HepG2 (cell line): ENCODE measurements around the gene GCNT3. TPM values are rescaled to one million over a fixed set of nuclear protein-coding genes. Genes with fewer than 3 reads are reported as not detected.

ENCODE experiments used
- ATAC-seq: fragments of 200-7000 bp; cut with Tn5 transposase; 3 replicates; pipeline ENCODE4 v1.9.1; 2020; ENCODE audit warnings: mild to moderate bottlenecking, moderate library complexity
- BruUV-seq: library from RNA; stranded (reverse); fragments of 400-500 nt; replicated peaks from 2 replicates; lab custom pipeline; 2021; lab: Mats Ljungman, UMichigan
- CTCF ChIA-PET: fragments of 300-600 bp; formaldehyde crosslinking; extraction: SDS; loops from one replicate; lab custom pipeline; 2021; ENCODE audit warnings: low total read pairs, inconsistent platforms, low intra/inter-chr PET ratio; lab: Yijun Ruan, JAX
- POLR2A ChIA-PET: fragments of 350-600 bp; sonication (Branson Sonifier 250); formaldehyde crosslinking; loops from one replicate; lab custom pipeline; 2020; ENCODE audit warnings: antibody characterized with exemption, inconsistent platforms; lab: Yijun Ruan, JAX
- DNase-seq: peaks from one replicate; pipeline ENCODE4 v3.0.0-alpha.2; 2015; ENCODE audit warnings: low spot score
- FAIRE-seq: peaks from 3 replicates; lab custom pipeline; 2011; peaks lifted over from hg19 to GRCh38; lab: Jason Lieb, UNC
- H2AFZ ChIP-seq: one replicate; pipeline ENCODE4 v1.6.1; 2011; ENCODE audit warnings: low read length, inconsistent platforms
- H3K27ac ChIP-seq: fragments of 300-600 bp; 3 replicates; pipeline ENCODE4 v1.8.0; 2011; ENCODE audit warnings: mixed run types, mild to moderate bottlenecking, mixed read lengths, low read length, inconsistent platforms; ENCODE audit not compliant: insufficient read depth; ENCODE audit errors: extremely low read length
- H3K27me3 ChIP-seq, 2 experiments: fragments of 200-600 bp in 1 of 2; 2 replicates in 1 of 2; 3 replicates in 1 of 2; pipeline versions ENCODE4 v1.6.0 to v1.8.0; 2011; ENCODE audit warnings: low read length in 2 of 2, mild to moderate bottlenecking in 2 of 2, moderate library complexity in 2 of 2, inconsistent platforms in 1 of 2; ENCODE audit not compliant: insufficient read depth in 2 of 2, control insufficient read depth in 1 of 2
- H3K36me3 ChIP-seq, 2 experiments: fragments of 200-600 bp in 1 of 2; replicated peaks in 1 of 2; 2 replicates in 1 of 2; 3 replicates in 1 of 2; pipeline versions ENCODE4 v1.5.1 to v1.8.0; 2011; ENCODE audit warnings: low read length in 2 of 2, inconsistent platforms in 1 of 2; ENCODE audit not compliant: insufficient read depth in 2 of 2, control insufficient read depth in 1 of 2
- H3K4me1 ChIP-seq: 2 replicates; pipeline ENCODE4 v1.5.1; 2012; ENCODE audit warnings: low read length, inconsistent platforms; ENCODE audit not compliant: insufficient read depth
- H3K4me2 ChIP-seq: 2 replicates; pipeline ENCODE4 v1.6.0; 2011; ENCODE audit warnings: low read depth, low read length, inconsistent platforms
- H3K4me3 ChIP-seq, 3 experiments: fragments of 200-600 bp in 1 of 3; sonication (generic), shearing (Covaris generic) in 1 of 3; replicated peaks in 1 of 3; 2 replicates each; pipeline ENCODE4 v1.5.1; 2011 to 2016; ENCODE audit warnings: low read length in 3 of 3, inconsistent platforms in 2 of 3, low read depth in 2 of 3, mild to moderate bottlenecking in 2 of 3, control low read depth in 1 of 3, mixed read lengths in 1 of 3; ENCODE audit not compliant: insufficient read depth in 1 of 3
- H3K79me2 ChIP-seq: one replicate; pipeline ENCODE4 v1.6.1; 2011; ENCODE audit warnings: low read length, inconsistent platforms; ENCODE audit not compliant: insufficient read depth
- H3K9ac ChIP-seq: 2 replicates; pipeline ENCODE4 v1.6.0; 2011; ENCODE audit warnings: mild to moderate bottlenecking, low read depth, low read length, inconsistent platforms; ENCODE audit not compliant: insufficient read depth
- H3K9me3 ChIP-seq: 2 replicates; pipeline ENCODE4 v1.5.1; 2012; ENCODE audit warnings: mild to moderate bottlenecking, low read length
- H4K20me1 ChIP-seq: 2 replicates; pipeline ENCODE4 v1.6.0; 2011; ENCODE audit warnings: inconsistent platforms, mild to moderate bottlenecking, low read length, moderate library complexity; ENCODE audit not compliant: insufficient read depth
- ELF3 ChIP-seq: IDR thresholded peaks from 2 replicates; pipeline ENCODE4 v1.6.1; 2016; ENCODE audit warnings: missing genetic modification reagents, missing compliant biosample characterization
- IRX3 ChIP-seq: sonication (generic); formaldehyde crosslinking; IDR thresholded peaks from 2 replicates; pipeline ENCODE4 v1.8.1; 2023; ENCODE audit warnings: mild to moderate bottlenecking, low read depth, missing genetic modification reagents, borderline replicate concordance
- MED8 ChIP-seq: sonication (generic); formaldehyde crosslinking; IDR thresholded peaks from 2 replicates; pipeline ENCODE4 v1.8.1; 2023; ENCODE audit warnings: mild to moderate bottlenecking, missing genetic modification reagents; ENCODE audit not compliant: insufficient replicate concordance
- MTA1 ChIP-seq: sonication (generic); formaldehyde crosslinking; IDR thresholded peaks from 2 replicates; pipeline ENCODE4 v1.4.0; 2020; ENCODE audit warnings: missing genetic modification reagents, mild to moderate bottlenecking, borderline replicate concordance
- MTERF4 ChIP-seq: sonication (generic); formaldehyde crosslinking; IDR thresholded peaks from 2 replicates; pipeline ENCODE4 v1.8.0; 2023; ENCODE audit warnings: mild to moderate bottlenecking, missing genetic modification reagents
- NR2F2 ChIP-seq: IDR thresholded peaks from 2 replicates; pipeline ENCODE4 v1.6.1; 2012; ENCODE audit warnings: low read depth, inconsistent platforms, borderline replicate concordance
- SIX1 ChIP-seq: sonication (generic); formaldehyde crosslinking; IDR thresholded peaks from 2 replicates; pipeline ENCODE4 v1.4.0; 2020; ENCODE audit warnings: missing genetic modification reagents, borderline replicate concordance
- ZNF598 ChIP-seq: sonication (generic); formaldehyde crosslinking; IDR thresholded peaks from 2 replicates; pipeline ENCODE4 v1.5.1; 2020; ENCODE audit warnings: mild to moderate bottlenecking, missing genetic modification reagents, borderline replicate concordance
- ZNF652 ChIP-seq: IDR thresholded peaks from 2 replicates; pipeline ENCODE4 v1.6.1; 2016; ENCODE audit warnings: low read depth, borderline replicate concordance
- ZZZ3 ChIP-seq: sonication (generic); formaldehyde crosslinking; IDR thresholded peaks from 2 replicates; pipeline ENCODE4 v1.4.0; 2020; ENCODE audit warnings: missing genetic modification reagents, mild to moderate bottlenecking, borderline replicate concordance
- WGBS: methylation state at CpG from one replicate; pipeline ENCODE4 v1.1.6; 2017; ENCODE audit warnings: low lambda C conversion rate; 5-methylcytosine and 5-hydroxymethylcytosine counted together
- in situ Hi-C: cut with HindIII; loops from 2 replicates; pipeline ENCODE4 v1.10.0; 2017; ENCODE audit warnings: low pct_unique_long_range_greater_than_20kb; ENCODE audit not compliant: extremely low pct_ligation_motif_present
- intact Hi-C: fragments of 100-400 bp; cut with micrococcal nuclease; formaldehyde crosslinking; loops from one replicate; pipeline ENCODE4 v1.10.0; 2022; ENCODE audit not compliant: unreplicated experiment
- polyA plus RNA-seq, 8 experiments: library from polyadenylated mRNA; depleted of rRNA in 3 of 8; stranded (reverse) in 7 of 8; unstranded in 1 of 8; fragments of >200 nt; fragmentation: Illumina TruSeq in 4 of 8; extraction: Trizol in 4 of 8; gene quantifications; 2 replicates each; pipeline versions ENCODE4 v1.2.1 to v1.2.3, GENCODE V29; 2011 to 2016; ENCODE audit warnings: low read depth in 4 of 8, missing spikeins in 1 of 8, mixed read lengths in 1 of 8; ENCODE audit not compliant: insufficient read depth in 1 of 8
- total RNA-seq, 5 experiments: library from RNA; depleted of rRNA; stranded (reverse); fragments of >200 nt; fragmentation: Illumina TruSeq; extraction: Trizol; gene quantifications; 2 replicates each; pipeline ENCODE4 v1.2.3, GENCODE V29; 2016; ENCODE audit warnings: low read depth in 1 of 5

The GCNT3 gene
- total and polyA plus RNA-seq, 2 of the 13 experiments (the other 11 are each of a cell fraction or from before 2014, with no cell fraction given): 6.8 to 9.8 TPM

DNA sequence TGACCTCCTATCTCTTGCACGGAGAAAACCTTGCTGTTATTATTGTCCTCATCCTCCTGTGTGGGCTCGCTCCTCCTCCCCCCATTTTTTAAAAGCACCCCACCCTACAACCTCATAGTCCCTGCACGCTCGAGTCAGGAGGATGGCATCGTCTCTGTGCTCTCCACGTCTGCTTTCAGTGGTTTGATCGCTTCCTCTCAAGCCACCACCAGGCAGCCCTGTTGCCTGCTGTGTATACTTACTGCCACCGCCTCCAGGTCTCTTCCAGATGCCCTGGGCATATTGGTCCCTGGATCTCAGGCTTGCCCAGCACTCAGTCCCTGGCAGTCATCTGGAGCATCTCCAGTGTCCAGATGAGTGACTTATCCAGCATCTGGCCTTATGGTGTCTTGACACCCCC is 42.1 kb upstream of the GCNT3 start:
- ChIA-PET CTCF (no interaction called here), POLR2A (no interaction called here)
- no peak overlapping the region for H3K27ac ChIP-seq
- no peaks in the 10 kb centered on the region for H3K36me3 ChIP-seq
- in situ Hi-C loops: no loop called here
- H3K79me2 ChIP-seq: no peaks in the 10 kb centered on the region
- no peak overlapping the region for H3K4me3 ChIP-seq
- H4K20me1 ChIP-seq: no peaks in the 10 kb centered on the region
- H3K4me2 ChIP-seq: no peak overlapping the region
- TF ChIP-seq ZZZ3 (CRISPR knock-in tag) (no peak), IRX3 (no peak), MTERF4 (CRISPR knock-in tag) (no peak), MED8 (CRISPR knock-in tag) (no peak), SIX1 (no peak), ZNF598 (CRISPR knock-in tag) (no peak), MTA1 (CRISPR knock-in tag) (no peak), ZNF652 (CRISPR knock-in tag) (no peak), NR2F2 (no peak), ELF3 (CRISPR knock-in tag) (no peak)
- no TSS peak for BruUV-seq
- ATAC-seq: peak; percentile 47; the same call in 1 of the 3 replicates
- 79% methylated on average over 8 of the region's 8 CpGs for WGBS
- no peaks in the 10 kb centered on the region for H3K9me3 ChIP-seq
- no peak for DNase-seq
- intact Hi-C loops: no loop called here
- peaks cover 0 to 6% of the 10 kb centered on the region in 2 experiments; a peak in 1 of 5 replicates for H3K27me3 ChIP-seq
- H3K4me1 ChIP-seq: peaks cover 28% of the 10 kb centered on the region
- FAIRE-seq: no peak
- no peak overlapping the region for H3K9ac ChIP-seq
- no peak overlapping the region for H2AFZ ChIP-seq
